NCI-H2196 (cell line): Measurements from ENCODE around the gene TNFRSF9.
"Not testable (repeated sequence)": the region's sequence is repeated elsewhere in the genome, so short reads cannot be mapped to it uniquely, and the experiment has no call there.

Experiments
- DNase-seq: peaks from one replicate; lab custom pipeline; 2025; ENCODE audit not compliant: unreplicated experiment; lab: John Stamatoyannopoulos, UW

Gene TNFRSF9

GRCh38 chr1:7961216-7962013, 20.8 kb upstream of the TNFRSF9 start, which contains the start of gene PARK7:
Gene PARK7 (plus strand): TSS chr1:7961711. CDS start chr1:7962786, 1,075 bp downstream.
- peak; percentile 99 for DNase-seq

DNA sequence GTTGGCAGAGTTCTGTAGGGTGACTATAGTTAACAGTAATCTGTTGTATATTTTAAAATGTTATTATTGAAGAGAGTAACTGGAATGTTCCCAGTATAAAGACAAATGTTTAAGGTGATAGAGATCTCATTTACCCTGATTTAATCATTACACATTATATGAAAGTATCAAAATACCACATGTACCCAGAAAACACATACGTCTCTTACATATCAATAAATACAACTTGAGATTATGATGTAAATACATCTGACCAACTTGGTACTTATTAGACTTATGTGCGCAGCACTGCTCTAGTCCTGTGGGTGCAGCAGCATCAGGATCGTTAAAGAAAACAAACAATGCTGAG, 20.2 kb upstream of the TNFRSF9 start:
- DNase-seq, result no peak

DNA sequence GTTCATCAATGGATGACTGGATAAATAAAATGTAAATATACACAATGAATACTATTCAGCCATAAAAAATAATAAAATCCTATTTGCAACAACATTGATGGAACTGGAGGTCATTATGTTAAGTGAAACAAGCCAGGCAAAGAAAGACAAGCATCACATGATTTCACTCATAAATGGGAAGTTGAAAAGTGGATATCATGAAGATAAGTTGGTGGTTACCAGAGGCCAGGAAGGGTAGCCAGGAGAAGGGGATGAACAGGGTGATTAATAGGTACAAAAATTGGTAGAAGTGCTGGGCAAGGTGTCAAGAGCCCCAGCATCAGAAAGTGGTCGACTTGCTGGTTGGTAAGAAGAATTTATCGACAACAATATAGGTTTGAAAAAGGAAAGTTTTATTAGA, 19.5 kb upstream of the TNFRSF9 start:
- DNase-seq, result no peak

DNA sequence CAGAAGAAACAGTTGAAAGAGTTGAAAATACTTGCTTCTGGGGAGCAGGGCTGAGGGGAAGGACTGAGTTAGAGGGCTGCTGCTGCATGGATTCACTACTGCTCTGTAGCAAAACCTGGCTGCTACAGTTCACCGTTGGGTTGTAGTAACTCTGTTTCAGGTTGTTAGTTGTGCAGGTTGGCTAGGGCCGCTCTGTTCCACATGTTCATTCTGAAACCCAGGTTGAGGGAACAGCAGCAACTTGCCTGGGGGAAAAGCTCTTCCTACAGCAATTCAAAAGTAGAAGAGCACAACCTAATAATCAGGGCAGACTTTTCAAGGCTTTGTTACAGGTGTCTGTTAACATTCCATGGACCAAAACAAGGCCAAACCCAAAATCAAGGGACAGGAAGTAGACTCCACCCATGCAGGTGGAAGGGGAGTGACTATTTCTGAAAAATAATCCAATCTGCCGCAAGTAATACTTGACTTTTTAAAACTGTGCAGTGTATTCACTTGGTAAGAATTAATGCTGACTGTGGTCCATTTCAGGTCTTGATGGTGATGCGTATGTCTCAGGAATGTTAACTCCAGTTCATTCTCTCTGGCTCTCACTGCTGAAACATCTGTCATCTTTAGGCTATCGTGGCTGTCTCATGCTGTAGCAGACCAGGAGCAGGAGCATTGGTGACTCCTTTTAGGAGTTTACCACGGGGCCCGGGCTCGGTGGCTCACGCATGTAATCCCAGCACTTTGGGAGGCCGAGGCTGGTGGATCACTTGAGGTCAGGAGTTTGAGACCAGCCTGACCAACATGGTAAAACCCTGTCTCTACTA, 15.8 kb upstream of the TNFRSF9 start:
- no peak for DNase-seq

DNA sequence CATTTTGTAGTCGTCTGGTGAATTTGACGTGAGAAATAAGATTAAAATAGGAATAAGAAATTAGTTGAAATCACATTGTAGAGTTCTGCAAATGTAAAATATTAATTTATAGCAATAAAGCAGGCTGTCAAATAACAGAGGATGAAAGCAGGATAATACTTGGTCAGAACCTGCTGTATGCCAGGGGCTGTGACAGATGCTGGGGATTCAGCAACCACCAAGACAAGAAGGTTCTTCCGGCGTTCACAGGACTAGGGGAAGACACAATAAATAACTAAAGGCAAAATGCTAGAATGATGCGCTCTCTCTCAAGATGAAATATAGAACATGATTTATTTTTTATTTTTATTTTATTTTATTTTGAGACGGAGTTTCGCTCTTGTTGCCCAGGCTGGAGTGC, 14.0 kb upstream of the TNFRSF9 start:
- DNase-seq, result no peak

DNA sequence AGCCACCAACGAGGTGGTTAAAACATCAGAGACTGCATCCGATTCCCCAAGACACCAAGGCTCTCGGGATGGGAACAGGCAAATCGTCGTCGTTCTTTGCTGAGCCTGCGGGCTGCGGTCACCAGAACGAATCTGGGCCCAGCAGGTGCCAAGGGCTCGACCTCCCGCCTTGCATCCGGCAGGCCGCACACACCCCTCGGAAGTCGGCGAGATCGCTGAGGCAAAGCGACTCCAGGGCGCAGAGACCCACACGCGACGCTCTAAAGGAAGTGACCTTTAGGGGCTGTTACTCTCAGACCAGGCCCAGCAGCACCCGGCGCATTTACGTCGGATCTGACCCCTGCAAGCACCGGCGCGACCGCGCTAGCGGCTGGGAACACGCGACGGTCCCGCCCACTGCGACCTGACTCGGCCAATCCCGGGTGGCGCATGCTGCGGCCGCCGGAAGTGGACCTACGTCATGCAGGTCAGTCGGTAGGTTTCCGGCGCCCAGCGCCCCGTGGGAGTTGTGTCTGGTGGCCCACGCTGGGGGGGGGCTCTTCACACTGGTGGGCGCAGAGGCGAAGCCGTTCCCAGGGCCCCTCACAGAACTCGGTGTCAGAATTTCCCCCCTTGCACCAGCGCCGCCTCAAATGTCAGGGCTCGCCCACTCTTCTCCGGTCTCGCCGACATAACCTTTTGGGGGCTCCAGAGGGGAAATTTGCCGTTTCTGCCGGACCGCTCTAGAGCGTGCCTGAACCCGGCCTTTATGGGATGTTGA, 13.4 kb upstream of the TNFRSF9 start:
- DNase-seq, result peak; percentile 96

DNA sequence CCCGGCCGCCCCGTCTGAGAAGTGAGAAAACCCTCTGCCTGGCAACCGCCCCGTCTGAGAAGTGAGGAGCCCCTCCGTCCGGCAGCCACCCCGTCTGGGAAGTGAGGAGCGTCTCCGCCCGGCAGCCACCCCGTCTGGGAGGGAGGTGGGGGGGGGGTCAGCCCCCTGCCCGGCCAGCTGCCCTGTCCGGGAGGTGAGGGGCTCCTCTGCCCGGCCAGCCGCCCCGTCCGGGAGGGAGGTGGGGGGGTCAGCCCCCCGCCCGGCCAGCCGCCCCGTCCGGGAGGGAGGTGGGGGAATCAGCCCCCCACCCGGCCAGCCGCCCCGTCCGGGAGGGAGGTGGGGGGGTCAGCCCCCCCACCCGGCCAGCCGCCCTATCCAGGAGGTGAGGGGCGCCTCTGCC, 12.2 kb upstream of the TNFRSF9 start:
- DNase-seq, result not testable (repeated sequence)

DNA sequence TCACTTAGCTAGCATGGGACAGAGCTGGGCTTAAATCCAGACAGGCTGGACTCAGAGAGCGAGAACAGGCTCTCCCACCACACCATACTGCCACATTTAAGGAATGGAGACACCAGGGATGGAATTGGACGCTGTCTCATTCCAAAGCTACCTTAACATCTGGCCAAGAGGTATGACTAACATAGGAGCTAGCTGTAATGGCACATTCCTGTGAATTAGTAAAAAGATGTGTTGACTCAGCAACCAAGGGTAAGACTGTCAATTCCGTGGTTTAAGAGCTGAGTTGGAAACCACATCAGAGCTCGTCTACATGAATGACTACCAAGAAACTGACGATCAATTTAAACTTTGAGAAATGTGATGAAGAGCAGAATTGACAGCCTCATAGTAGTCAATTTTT, 8.3 kb upstream of the TNFRSF9 start:
- DNase-seq, result no peak

DNA sequence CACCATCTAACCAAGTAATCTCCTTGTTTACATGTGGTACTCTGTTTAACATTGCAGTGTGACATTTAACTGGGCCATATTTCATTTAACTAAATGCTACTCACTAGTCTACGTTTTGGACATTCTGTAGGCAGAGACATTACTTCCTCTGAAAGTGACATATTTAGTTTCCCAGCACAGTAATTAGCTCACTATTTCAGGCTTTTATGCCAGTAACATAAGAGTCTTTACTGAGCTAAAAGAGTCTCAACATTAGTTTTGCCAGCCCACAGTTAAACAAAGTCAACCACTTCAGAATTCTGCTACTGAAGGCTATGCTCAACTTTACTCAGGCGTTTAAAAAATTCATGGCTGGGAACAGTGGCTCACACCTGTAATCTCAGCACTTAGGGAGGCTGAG, 2.6 kb upstream of the TNFRSF9 start:
- no peak for DNase-seq

GRCh38 chr1:7942214-7942921, 1.7 kb upstream of the TNFRSF9 start:
- no peak for DNase-seq

DNA sequence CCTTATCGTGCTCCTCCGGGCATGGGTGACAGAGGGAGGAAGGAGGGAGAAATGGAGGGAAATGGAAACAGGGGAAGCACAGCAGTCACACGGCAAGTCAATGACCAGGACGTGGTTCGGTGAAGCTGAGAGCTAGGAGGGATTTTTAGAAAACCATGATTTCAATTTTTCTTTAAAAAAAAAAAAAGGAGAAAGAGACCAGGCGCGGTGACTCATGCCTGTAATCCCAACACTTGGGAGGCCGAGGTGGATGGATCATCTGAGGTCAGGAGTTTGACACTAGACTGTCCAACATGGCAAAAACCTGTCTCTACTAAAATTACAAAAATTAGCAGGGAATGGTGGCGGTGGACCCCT, 776 bp upstream of the TNFRSF9 start:
- no peak for DNase-seq

- no peak for DNase-seq
Measured at GRCh38 chr1:7940034-7940433, 605 bp downstream of the TNFRSF9 start.

DNA sequence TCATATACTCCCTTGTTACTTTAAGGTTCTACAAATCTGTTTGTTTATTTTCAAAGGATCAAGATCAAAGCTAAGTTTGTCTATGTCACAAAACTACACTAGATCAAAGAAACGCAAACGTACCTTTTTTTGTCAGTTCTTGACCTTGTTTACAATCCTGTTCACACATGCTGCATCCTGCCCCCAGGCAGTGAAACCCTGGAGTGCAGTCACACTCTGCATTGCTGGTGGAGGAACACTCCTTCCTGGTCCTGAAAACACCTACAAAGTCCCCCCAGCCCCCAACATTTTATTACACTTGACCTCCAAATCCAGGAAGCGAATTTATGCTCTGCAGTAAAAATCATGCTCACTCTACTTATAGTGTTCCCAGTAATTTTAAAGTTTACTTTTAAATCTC, 2.6 kb downstream of the TNFRSF9 start:
- DNase-seq, result no peak

GRCh38 chr1:7932524-7933138, 8.0 kb downstream of the TNFRSF9 start:
- no peak for DNase-seq

DNA sequence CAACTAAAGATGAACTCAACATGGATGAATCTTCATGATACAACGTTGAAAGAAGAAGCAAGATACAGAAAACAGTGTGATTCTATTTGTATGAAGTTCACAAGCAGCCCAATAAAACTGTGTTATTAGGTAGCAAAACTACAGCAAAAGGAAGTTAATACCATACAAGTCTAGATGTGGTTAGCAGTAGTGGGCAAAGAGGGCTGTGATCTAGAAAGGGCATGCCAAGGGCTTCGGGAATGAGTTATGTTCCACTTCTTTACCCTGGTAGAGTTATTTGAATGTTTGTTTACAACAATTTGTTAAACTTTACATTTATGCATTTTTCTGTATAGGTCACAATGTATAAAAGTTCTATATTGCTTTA, 9.2 kb downstream of the TNFRSF9 start:
- no peak for DNase-seq

DNA sequence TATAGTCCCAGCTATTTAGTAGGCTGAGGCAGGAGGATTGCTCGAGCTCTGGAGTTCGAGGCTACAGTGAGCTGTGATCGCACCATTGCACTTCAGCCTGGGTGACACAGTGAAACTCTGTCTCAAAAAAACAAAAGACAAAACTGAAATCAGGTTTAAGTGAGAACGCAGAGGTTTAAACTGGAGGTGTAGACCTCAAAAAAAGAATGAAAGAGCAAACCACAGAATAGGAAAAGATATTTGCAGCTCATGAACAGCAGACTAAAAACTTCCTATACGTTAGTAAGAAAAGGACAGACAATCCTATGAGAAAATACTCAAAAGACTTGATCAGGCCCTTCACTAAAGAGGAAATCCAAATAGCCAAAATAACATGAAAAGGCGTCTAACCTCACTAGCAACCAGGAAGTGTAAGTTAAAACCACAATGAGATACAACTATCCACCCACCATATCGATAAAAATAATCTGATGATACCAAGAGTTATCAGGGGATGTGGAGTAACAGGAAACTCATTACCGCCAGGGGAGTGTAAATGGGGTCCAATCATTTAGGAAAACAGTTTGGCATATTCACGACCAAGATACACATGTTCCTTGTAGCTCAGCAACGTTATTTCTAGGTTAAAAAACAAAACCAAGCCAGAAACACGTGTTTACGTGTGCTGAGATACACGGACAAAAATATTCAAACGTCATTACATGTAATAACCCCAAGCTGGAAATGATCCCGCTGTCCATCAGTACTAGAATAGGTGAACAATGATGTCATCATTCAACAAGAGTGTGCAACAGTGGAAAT, 9.8 kb downstream of the TNFRSF9 start:
- DNase-seq, result no peak

DNA sequence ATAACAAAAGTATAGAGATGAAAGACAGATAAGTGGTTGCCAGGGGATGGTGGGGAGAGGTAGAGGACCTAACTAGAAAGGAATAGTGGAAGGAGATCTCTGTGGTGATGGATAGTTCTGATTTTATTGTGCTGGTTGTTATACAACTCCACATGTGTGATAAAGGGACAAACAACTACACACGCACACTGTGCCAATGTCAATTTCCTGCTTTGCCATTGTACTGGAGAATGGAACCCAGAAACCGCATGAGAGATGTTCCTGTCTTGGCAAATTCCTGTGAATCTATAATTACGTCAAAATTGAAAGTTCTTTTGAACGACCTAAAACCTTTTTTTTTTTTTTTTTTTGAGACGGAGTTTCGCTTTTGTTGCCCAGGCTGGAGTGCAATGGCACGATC, 11.0 kb downstream of the TNFRSF9 start:
- DNase-seq, result no peak

- no peak for DNase-seq
Measured at GRCh38 chr1:7928247-7928646, 12.4 kb downstream of the TNFRSF9 start.

GRCh38 chr1:7927061-7927460, 13.6 kb downstream of the TNFRSF9 start:
- DNase-seq, result not testable (repeated sequence)

- no peak for DNase-seq
Measured at GRCh38 chr1:7922301-7922700, 18.3 kb downstream of the TNFRSF9 start.
